OCI-LY7 (cell line): ENCODE results near the gene PTPRU. TPM values are rescaled to one million over a fixed set of nuclear protein-coding genes. Genes with fewer than 3 reads are reported as not detected.

Experiments used
- BruUV-seq: library from RNA; stranded (reverse); fragments of 400-500 nt; replicated peaks from 2 replicates; lab custom pipeline; 2021; lab: Mats Ljungman, UMichigan
- CTCF ChIA-PET: fragments of 300-600 bp; sonication (Branson Sonifier 250); formaldehyde crosslinking; loops from one replicate; lab custom pipeline; 2022; ENCODE audit warnings: antibody characterized with exemption; ENCODE audit not compliant: unreplicated experiment; lab: Charles Lee
- POLR2A ChIA-PET: fragments of 300-600 bp; sonication (Branson Sonifier 250); formaldehyde crosslinking; loops from one replicate; lab custom pipeline; 2022; ENCODE audit warnings: antibody characterized with exemption; lab: Charles Lee
- DNase-seq: peaks from one replicate; pipeline ENCODE4 v3.0.0-alpha.2; 2015; ENCODE audit warnings: low spot score
- H2AFZ ChIP-seq: fragments of 200-600 bp; sonication (generic), shearing (Covaris generic); 2 replicates; pipeline ENCODE4 v1.6.1; 2014; ENCODE audit warnings: mild to moderate bottlenecking, antibody characterized with exemption, low read length, moderate library complexity
- H3K27ac ChIP-seq: fragments of 200-600 bp; sonication (generic); 2 replicates; pipeline ENCODE4 v1.5.1; 2014; ENCODE audit warnings: mixed run types, low read depth, mild to moderate bottlenecking, moderate library complexity, low read length, inconsistent platforms; ENCODE audit not compliant: poor library complexity, severe bottlenecking
- H3K36me3 ChIP-seq: fragments of 200-600 bp; sonication (generic); 2 replicates; pipeline ENCODE4 v1.6.1; 2014; ENCODE audit warnings: mild to moderate bottlenecking, antibody characterized with exemption, low read length, moderate library complexity, mixed read lengths; ENCODE audit not compliant: insufficient read depth
- H3K4me1 ChIP-seq: fragments of 200-600 bp; sonication (generic); 2 replicates; pipeline ENCODE4 v1.5.1; 2014; ENCODE audit warnings: mild to moderate bottlenecking, low read length; ENCODE audit not compliant: insufficient read depth, poor library complexity, severe bottlenecking
- H3K4me2 ChIP-seq: fragments of 200-600 bp; sonication (generic); 2 replicates; pipeline ENCODE4 v1.6.1; 2014; ENCODE audit warnings: mild to moderate bottlenecking, low read length
- H3K4me3 ChIP-seq: fragments of 200-600 bp; sonication (generic); 2 replicates; pipeline ENCODE4 v1.5.1; 2014; ENCODE audit warnings: mild to moderate bottlenecking, low read depth, low read length; ENCODE audit not compliant: poor library complexity, severe bottlenecking
- H3K79me2 ChIP-seq: fragments of 200-600 bp; sonication (generic); 2 replicates; pipeline ENCODE4 v1.6.1; 2016; ENCODE audit warnings: low read depth, mild to moderate bottlenecking, low read length, moderate library complexity, mixed read lengths; ENCODE audit not compliant: insufficient read depth
- H3K9me2 ChIP-seq: fragments of 200-600 bp; sonication (generic); 2 replicates; pipeline ENCODE4 v1.6.1; 2016; ENCODE audit warnings: mild to moderate bottlenecking, low read length, mixed read lengths; ENCODE audit not compliant: insufficient read depth
- H3K9me3 ChIP-seq: fragments of 200-600 bp; sonication (generic); 2 replicates; pipeline ENCODE4 v1.6.1; 2014; ENCODE audit warnings: mild to moderate bottlenecking, mixed run types, low read length, mixed read lengths
- H4K20me1 ChIP-seq: fragments of 200-600 bp; sonication (generic); 2 replicates; pipeline ENCODE4 v1.6.1; 2014; ENCODE audit warnings: mild to moderate bottlenecking, antibody characterized with exemption, low read length, moderate library complexity, mixed read lengths; ENCODE audit not compliant: insufficient read depth
- CTCF ChIP-seq: fragments of 200-600 bp; sonication (generic); conservative IDR thresholded peaks from 2 replicates; pipeline ENCODE4 v1.5.1; 2014; ENCODE audit warnings: mild to moderate bottlenecking, antibody characterized with exemption, low read length, moderate library complexity, mixed read lengths
- EZH2phosphoT487 ChIP-seq: fragments of 200-600 bp; sonication (generic); IDR thresholded peaks from 2 replicates; pipeline ENCODE4 v1.6.1; 2018; ENCODE audit warnings: low read depth, borderline replicate concordance, mild to moderate bottlenecking, mixed run types, antibody characterized with exemption, low read length, moderate library complexity, mixed read lengths
- intact Hi-C: fragments of 100-400 bp; cut with micrococcal nuclease; formaldehyde crosslinking; loops from one replicate; pipeline ENCODE4 v1.10.0; 2022; ENCODE audit not compliant: unreplicated experiment
- total RNA-seq, 2 experiments: library from RNA; depleted of rRNA in 1 of 2; stranded (reverse); fragments of >200 nt in 1 of 2; shearing (Covaris generic) in 1 of 2; gene quantifications; 2 replicates each; pipeline ENCODE4 v1.2.3, GENCODE V29; 2014 to 2022

Gene PTPRU
- total RNA-seq, 2 experiments from 2014 or later = 2.5 to 4.6 TPM

- Histone ChIP-seq H3K79me2 (peaks cover 9% of the 10 kb centered on the region; the same call in 1 of the 2 replicates), H2AFZ (no peak overlapping the region), H3K27ac (no peak overlapping the region), H3K9me2 (no peaks in the 10 kb centered on the region), H3K36me3 (no peaks in the 10 kb centered on the region), H3K4me3 (no peak overlapping the region), H3K9me3 (no peaks in the 10 kb centered on the region), H3K4me2 (no peak overlapping the region), H4K20me1 (no peaks in the 10 kb centered on the region), H3K4me1 (peaks cover 13% of the 10 kb centered on the region)
- no TSS peak for BruUV-seq
- ChIA-PET POLR2A (no interaction called here), CTCF (no interaction called here)
- intact Hi-C loops = no loop called here
- TF ChIP-seq CTCF (no peak), EZH2phosphoT487 (no peak)
- no peak for DNase-seq
These were observed 8.8 kb upstream of the PTPRU start for GRCh38 chr1:29227511-29227910.

GRCh38 chr1:29230204-29230552, 6.1 kb upstream of the PTPRU start:
- Histone ChIP-seq H3K4me1 (peaks cover 16% of the 10 kb centered on the region), H3K27ac (no peak overlapping the region), H3K36me3 (no peaks in the 10 kb centered on the region), H3K9me2 (no peaks in the 10 kb centered on the region), H3K4me3 (peak overlapping the region; percentile 97), H4K20me1 (no peaks in the 10 kb centered on the region), H3K4me2 (peak overlapping the region; percentile 91), H2AFZ (peak overlapping the region; percentile 98), H3K9me3 (no peaks in the 10 kb centered on the region), H3K79me2 (peaks cover 9% of the 10 kb centered on the region; the same call in 1 of the 2 replicates)
- no peak for TF ChIP-seq EZH2phosphoT487
- no peak for TF ChIP-seq CTCF
- ChIA-PET POLR2A (interaction anchor here (0.6 to 1.0 kb wide), 2 partner anchors 48 to 72 kb away, joined by 3 read pairs; partner anchors contain the start of gene SRSF4), CTCF (no interaction called here)
- intact Hi-C loops = loop anchor here (10.0 kb wide), 1 partner anchor 95 kb away; no protein-coding TSS in a partner anchor
- TSS peak; percentile 69 for BruUV-seq
- DNase-seq = no peak
